ENCODE measurements around the gene SFI1. TPM values are rescaled to one million over a fixed set of nuclear protein-coding genes. Genes with fewer than 3 reads are reported as not detected.
"Not testable (repeated sequence)": the region's sequence is repeated elsewhere in the genome, so short reads cannot be mapped to it uniquely, and the experiment has no call there.

Gene SFI1
- total RNA-seq, 1 experiment from 2014 or later: 59.2 TPM

DNA sequence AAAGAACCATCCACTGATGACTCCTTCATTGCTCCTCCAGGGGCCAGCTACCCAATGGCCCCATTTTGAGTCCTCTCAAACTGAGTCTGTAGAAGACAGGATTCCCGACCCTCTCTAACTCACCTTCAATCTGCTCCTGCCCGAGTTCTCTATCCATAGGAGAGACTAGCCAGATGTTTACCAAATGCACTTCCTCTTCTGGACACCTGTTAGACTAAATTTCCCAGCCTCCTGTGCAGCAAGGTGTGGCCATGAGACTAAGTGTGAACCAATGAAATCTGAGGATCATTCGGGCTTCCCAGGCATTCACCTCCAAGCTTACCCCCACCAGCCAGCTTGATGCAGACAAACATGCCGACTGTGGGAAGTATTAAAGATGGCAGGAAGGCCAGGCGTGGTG is 158.1 kb downstream of the SFI1 start:
- TF ChIP-seq, protein P1, sequence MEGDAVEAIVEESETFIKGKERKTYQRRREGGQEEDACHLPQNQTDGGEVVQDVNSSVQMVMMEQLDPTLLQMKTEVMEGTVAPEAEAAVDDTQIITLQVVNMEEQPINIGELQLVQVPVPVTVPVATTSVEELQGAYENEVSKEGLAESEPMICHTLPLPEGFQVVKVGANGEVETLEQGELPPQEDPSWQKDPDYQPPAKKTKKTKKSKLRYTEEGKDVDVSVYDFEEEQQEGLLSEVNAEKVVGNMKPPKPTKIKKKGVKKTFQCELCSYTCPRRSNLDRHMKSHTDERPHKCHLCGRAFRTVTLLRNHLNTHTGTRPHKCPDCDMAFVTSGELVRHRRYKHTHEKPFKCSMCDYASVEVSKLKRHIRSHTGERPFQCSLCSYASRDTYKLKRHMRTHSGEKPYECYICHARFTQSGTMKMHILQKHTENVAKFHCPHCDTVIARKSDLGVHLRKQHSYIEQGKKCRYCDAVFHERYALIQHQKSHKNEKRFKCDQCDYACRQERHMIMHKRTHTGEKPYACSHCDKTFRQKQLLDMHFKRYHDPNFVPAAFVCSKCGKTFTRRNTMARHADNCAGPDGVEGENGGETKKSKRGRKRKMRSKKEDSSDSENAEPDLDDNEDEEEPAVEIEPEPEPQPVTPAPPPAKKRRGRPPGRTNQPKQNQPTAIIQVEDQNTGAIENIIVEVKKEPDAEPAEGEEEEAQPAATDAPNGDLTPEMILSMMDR (IDR thresholded peaks at IDR 0.05; ENCODE audit: unreplicated experiment): no peak
- Mint-ChIP-seq H3K4me3 (ENCODE audit: low read depth, unreplicated experiment) (no peak overlapping the region), H3K27ac (ENCODE audit: unreplicated experiment) (peak overlapping the region; percentile 18), H3K36me3 (ENCODE audit: insufficient read depth, unreplicated experiment) (peaks cover 15% of the 10 kb centered on the region), H3K4me1 (ENCODE audit: low read depth, unreplicated experiment) (peaks cover 32% of the 10 kb centered on the region), H3K9me3 (ENCODE audit: low read depth, unreplicated experiment) (no peaks in the 10 kb centered on the region), H3K27me3 (ENCODE audit: unreplicated experiment) (no peaks in the 10 kb centered on the region)
- no TSS peak for BruUV-seq (replicated peaks)
- intact Hi-C loops (cut with micrococcal nuclease; ENCODE audit: unreplicated experiment): no loop called here
- CTCF ChIA-PET: no interaction called here
- no peak for DNase-seq

DNA sequence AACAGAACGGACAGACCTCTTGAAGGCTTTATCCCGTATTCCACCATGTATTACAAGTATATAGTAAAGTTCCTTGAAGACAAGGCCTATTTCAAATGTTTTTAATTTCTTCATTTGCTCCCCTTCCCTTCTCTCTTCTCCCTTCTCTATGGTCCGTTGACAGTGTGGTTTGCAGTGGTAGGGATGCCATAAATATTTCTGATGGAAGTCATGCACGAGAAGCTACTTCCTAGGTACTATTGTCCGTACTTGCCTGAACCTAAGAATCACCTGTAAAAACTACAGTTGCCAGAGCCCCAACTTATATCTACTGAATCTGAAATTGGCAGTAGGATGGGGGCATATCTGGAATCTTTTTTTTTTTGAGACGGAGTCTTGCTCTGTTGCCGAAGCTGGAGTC is 162.9 kb downstream of the SFI1 start:
- Mint-ChIP-seq H3K4me3 (ENCODE audit: low read depth, unreplicated experiment) (no peak overlapping the region), H3K9me3 (ENCODE audit: low read depth, unreplicated experiment) (no peaks in the 10 kb centered on the region), H3K27ac (ENCODE audit: unreplicated experiment) (no peak overlapping the region), H3K4me1 (ENCODE audit: low read depth, unreplicated experiment) (peaks cover 30% of the 10 kb centered on the region), H3K27me3 (ENCODE audit: unreplicated experiment) (no peaks in the 10 kb centered on the region), H3K36me3 (ENCODE audit: insufficient read depth, unreplicated experiment) (peaks cover 42% of the 10 kb centered on the region)
- TF ChIP-seq, protein P1 (IDR thresholded peaks at IDR 0.05; ENCODE audit: unreplicated experiment): no peak
- intact Hi-C loops (cut with micrococcal nuclease; ENCODE audit: unreplicated experiment): no loop called here
- no TSS peak for BruUV-seq (replicated peaks)
- no peak for DNase-seq
- CTCF ChIA-PET: no interaction called here

DNA sequence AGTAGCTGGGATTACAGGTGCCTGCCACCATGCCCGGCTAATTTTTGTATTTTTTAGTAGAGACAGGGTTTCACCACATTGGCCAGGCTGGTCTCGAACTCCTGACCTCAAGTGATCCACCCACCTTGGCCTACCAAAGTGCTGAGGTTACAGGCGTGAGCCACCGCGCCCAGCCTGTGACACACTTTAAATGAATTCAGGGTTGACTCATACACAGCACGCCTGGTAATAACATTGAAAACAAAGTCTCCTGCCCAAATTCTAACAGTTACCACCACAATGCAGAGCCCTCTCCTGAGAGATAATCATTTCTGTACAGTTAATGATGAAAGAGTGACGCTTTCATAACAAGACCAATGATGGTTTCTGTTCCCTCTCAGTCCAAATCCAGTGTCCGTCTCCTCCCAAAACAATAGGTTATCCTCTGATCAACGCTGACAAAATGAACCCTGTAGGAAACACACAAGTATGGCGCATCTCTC is 164.6 kb downstream of the SFI1 start:
- peak; percentile 54 for DNase-seq
- CTCF ChIA-PET: interaction anchor here (0.6 to 2.7 kb wide), 3 partner anchors 16 to 557 kb away, joined by 3 to 12 read pairs (median 12); no protein-coding TSS in a partner anchor
- peak overlapping the region; percentile 99 for H3K27ac Mint-ChIP-seq (ENCODE audit: unreplicated experiment)
- peaks cover 40% of the 10 kb centered on the region for H3K36me3 Mint-ChIP-seq (ENCODE audit: insufficient read depth, unreplicated experiment)
- not testable (repeated sequence) for BruUV-seq (replicated peaks); H3K9me3 Mint-ChIP-seq (ENCODE audit: low read depth, unreplicated experiment); H3K27me3 Mint-ChIP-seq (ENCODE audit: unreplicated experiment)
- peaks cover 25% of the 10 kb centered on the region for H3K4me1 Mint-ChIP-seq (ENCODE audit: low read depth, unreplicated experiment)
- intact Hi-C loops (cut with micrococcal nuclease; ENCODE audit: unreplicated experiment): loop anchor here (5.0 kb wide), 2 partner anchors 91 to 311 kb away; partner anchors contain the start of genes DEPDC5 and PRR14L
- peak overlapping the region; percentile 93 for H3K4me3 Mint-ChIP-seq (ENCODE audit: low read depth, unreplicated experiment)

DNA sequence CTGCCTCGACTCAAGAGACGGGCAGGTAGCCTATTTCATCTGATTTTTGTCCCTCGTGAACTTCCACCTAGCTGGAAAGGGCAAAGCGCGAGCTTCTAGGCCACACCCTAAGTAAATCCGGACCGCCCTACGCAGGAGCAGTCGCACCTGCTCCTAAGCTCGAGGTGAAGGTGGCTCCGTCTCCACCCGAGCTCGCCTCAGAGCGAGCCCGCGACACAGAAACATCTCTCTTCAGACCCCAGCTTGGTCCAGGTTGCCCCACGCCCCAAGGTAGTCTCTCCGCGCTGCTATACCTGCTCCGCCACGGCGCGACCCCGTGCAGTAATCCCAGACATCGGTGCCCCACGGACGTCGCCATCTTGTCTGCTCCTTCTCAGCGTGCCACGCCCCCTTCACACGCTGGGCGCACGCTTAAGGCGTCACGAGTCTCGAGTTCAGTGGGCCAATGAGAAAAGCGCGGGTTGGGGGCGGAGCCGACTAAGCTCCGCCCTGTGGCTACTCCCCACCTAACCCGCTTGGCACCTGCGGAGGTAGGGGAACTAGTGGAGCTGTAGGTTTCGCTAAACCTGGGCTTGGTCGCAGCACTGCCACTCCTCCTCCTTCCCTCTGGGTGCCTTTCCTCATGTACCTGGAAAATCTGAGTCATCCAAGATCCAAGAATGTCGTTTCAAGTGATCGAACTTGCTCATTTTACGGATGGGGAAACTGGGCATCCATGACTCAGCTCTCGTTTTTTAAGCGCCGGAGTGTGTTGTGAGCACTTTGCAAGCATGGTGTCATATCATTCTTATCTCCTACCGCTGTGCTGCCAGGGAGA is 165.7 kb downstream of the SFI1 start, which contains the start of gene PISD:
Gene PISD, minus strand, starts transcription at position 365 of the 817 bp plus-strand sequence. Its CDS starts 7 bp downstream, at position 358.
- intact Hi-C loops (cut with micrococcal nuclease; ENCODE audit: unreplicated experiment): loop anchor here (5.0 kb wide), 2 partner anchors 90 to 310 kb away; partner anchors contain the start of genes DEPDC5 and PRR14L
- Mint-ChIP-seq H3K4me1 (ENCODE audit: low read depth, unreplicated experiment) (peaks cover 25% of the 10 kb centered on the region), H3K4me3 (ENCODE audit: low read depth, unreplicated experiment) (peak within 1 kb of the TSS; percentile 93), H3K27me3 (ENCODE audit: unreplicated experiment) (no peaks in the 10 kb centered on the region), H3K27ac (ENCODE audit: unreplicated experiment) (peak within 1 kb of the TSS; percentile 99), H3K9me3 (ENCODE audit: low read depth, unreplicated experiment) (no peaks in the 10 kb centered on the region), H3K36me3 (ENCODE audit: insufficient read depth, unreplicated experiment) (peaks cover 35% of the 10 kb centered on the region)
- peak; percentile 97 for DNase-seq
- BruUV-seq (replicated peaks): no TSS peak
- TF ChIP-seq, protein P1 (IDR thresholded peaks at IDR 0.05; ENCODE audit: unreplicated experiment): no peak
- CTCF ChIA-PET: interaction anchor here (0.7 to 2.7 kb wide), 5 partner anchors 9 to 308 kb away, joined by 3 to 13 read pairs (median 12); no protein-coding TSS in a partner anchor

Measured in Calu3 (cell line).